PC-9 (cell line): Measurements from ENCODE around the gene SLC7A10.

ENCODE experiments used
- EZH2 ChIP-seq: fragments of 200-600 bp; sonication (generic); IDR thresholded peaks from 2 replicates; pipeline ENCODE4 v1.8.0; 2017; ENCODE audit warnings: antibody characterized with exemption, low read depth
- TF ChIP-seq, protein P1 (sequence below): fragments of 200-600 bp; sonication (generic); conservative IDR thresholded peaks from 2 replicates; pipeline ENCODE4 v1.6.1; 2017; ENCODE audit warnings: mixed run types, antibody characterized with exemption, mild to moderate bottlenecking, moderate library complexity

DNA sequence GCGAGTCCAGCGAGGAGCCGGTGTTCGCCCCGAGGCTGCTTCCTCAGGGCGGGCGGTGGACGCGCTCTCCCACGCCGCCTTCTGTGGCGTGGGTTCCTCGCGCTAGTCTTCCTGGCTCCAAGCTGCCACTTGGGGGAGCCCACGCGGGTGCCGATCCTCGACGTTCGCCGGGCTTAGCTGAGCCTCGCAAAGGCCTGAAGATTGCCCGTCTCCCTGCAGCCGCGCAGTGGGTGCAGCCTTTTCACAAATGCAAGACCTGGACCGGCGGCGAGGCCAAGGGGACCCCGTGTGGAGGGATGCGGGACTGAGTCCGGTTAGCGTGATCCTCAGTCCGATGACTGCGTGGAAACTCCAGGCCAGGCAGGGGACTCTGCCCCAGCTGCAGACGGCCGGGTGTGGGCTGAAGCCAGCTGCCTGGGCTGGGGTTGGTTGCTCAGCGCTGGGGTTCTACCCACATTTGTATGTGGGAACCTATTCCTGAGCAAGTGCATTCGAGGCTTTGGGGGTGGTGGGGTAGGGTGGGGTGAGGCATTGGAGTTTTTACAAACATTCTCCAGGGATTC is 48.2 kb downstream of the SLC7A10 start:
- TF ChIP-seq, protein P1, sequence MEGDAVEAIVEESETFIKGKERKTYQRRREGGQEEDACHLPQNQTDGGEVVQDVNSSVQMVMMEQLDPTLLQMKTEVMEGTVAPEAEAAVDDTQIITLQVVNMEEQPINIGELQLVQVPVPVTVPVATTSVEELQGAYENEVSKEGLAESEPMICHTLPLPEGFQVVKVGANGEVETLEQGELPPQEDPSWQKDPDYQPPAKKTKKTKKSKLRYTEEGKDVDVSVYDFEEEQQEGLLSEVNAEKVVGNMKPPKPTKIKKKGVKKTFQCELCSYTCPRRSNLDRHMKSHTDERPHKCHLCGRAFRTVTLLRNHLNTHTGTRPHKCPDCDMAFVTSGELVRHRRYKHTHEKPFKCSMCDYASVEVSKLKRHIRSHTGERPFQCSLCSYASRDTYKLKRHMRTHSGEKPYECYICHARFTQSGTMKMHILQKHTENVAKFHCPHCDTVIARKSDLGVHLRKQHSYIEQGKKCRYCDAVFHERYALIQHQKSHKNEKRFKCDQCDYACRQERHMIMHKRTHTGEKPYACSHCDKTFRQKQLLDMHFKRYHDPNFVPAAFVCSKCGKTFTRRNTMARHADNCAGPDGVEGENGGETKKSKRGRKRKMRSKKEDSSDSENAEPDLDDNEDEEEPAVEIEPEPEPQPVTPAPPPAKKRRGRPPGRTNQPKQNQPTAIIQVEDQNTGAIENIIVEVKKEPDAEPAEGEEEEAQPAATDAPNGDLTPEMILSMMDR, result no peak; the same call in 1 of the 2 replicates
- no peak for TF ChIP-seq EZH2
